H1 (cell line): ENCODE measurements around the gene RTN4. TPM values are rescaled to one million over a fixed set of nuclear protein-coding genes. Genes with fewer than 3 reads are reported as not detected.

Experiments
- CTCF ChIA-PET: fragments of 300-600 bp; sonication (Branson Sonifier 250); formaldehyde crosslinking; loops from one replicate; lab custom pipeline; 2021; ENCODE audit not compliant: partially characterized antibody; lab: Charles Lee
- POLR2A ChIA-PET: fragments of 300-600 bp; sonication (Branson Sonifier 250); formaldehyde crosslinking; loops from one replicate; lab custom pipeline; 2021; ENCODE audit warnings: inconsistent platforms; ENCODE audit not compliant: partially characterized antibody; lab: Charles Lee
- DNase-seq, 2 experiments: peaks; one replicate each; pipeline versions ENCODE4 v3.0.0 to v3.0.0-alpha.2; 2010 to 2022; ENCODE audit warnings: low spot score in 2 of 2, low read depth in 1 of 2, mixed read lengths in 1 of 2
- FAIRE-seq: peaks from 2 replicates; lab custom pipeline; 2011; peaks lifted over from hg19 to GRCh38; lab: Jason Lieb, UNC
- H2AFZ ChIP-seq: 2 replicates; pipeline ENCODE4 v1.8.1; 2012; ENCODE audit warnings: low read length, inconsistent platforms
- H2AK5ac ChIP-seq: 2 replicates; pipeline ENCODE4 v1.6.1; 2013; ENCODE audit warnings: low read depth, low read length
- H2BK120ac ChIP-seq: replicated peaks from 2 replicates; pipeline ENCODE3; 2013; ENCODE audit warnings: low read depth, low read length, inconsistent platforms
- H2BK12ac ChIP-seq: 2 replicates; pipeline ENCODE4 v1.6.1; 2013; ENCODE audit warnings: low read depth, low read length
- H2BK15ac ChIP-seq: 2 replicates; pipeline ENCODE4 v1.6.1; 2013; ENCODE audit warnings: low read length
- H2BK20ac ChIP-seq: 2 replicates; pipeline ENCODE4 v1.6.1; 2013; ENCODE audit warnings: low read length
- H2BK5ac ChIP-seq: 2 replicates; pipeline ENCODE4 v1.6.1; 2013; ENCODE audit warnings: low read depth, low read length
- H3K14ac ChIP-seq: 2 replicates; pipeline ENCODE4 v1.6.1; 2013; ENCODE audit warnings: inconsistent platforms; ENCODE audit not compliant: insufficient read length
- H3K18ac ChIP-seq: 2 replicates; pipeline ENCODE4 v1.6.1; 2013; ENCODE audit warnings: low read length; ENCODE audit errors: extremely low read depth
- H3K23ac ChIP-seq: 2 replicates; pipeline ENCODE4 v1.6.1; 2013; ENCODE audit warnings: inconsistent platforms; ENCODE audit not compliant: insufficient read length
- H3K23me2 ChIP-seq: 2 replicates; pipeline ENCODE4 v1.6.1; 2013; ENCODE audit warnings: low read depth, low read length
- H3K27ac ChIP-seq: 2 replicates; pipeline ENCODE4 v1.6.1; 2011; ENCODE audit warnings: low read depth, low read length, inconsistent platforms
- H3K27me3 ChIP-seq, 4 experiments: replicated peaks in 1 of 4; 1 replicate in 1 of 4; 2 replicates in 3 of 4; pipeline versions ENCODE4 v1.6.1 to v1.8.1; 2011 to 2013; ENCODE audit warnings: low read length in 3 of 4, mild to moderate bottlenecking in 3 of 4, inconsistent platforms in 2 of 4, mixed read lengths in 2 of 4, moderate library complexity in 1 of 4; ENCODE audit not compliant: control insufficient read depth in 3 of 4, insufficient read depth in 3 of 4; ENCODE audit errors: extremely low read depth in 1 of 4
- H3K36me3 ChIP-seq, 4 experiments: 2 replicates each; pipeline versions ENCODE4 v1.6.1 to v1.8.1; 2011 to 2013; ENCODE audit warnings: mild to moderate bottlenecking in 4 of 4, low read length in 3 of 4, moderate library complexity in 2 of 4, control low read depth in 1 of 4, inconsistent platforms in 1 of 4; ENCODE audit not compliant: insufficient read depth in 4 of 4, control insufficient read depth in 2 of 4
- H3K4ac ChIP-seq: replicated peaks from 2 replicates; pipeline ENCODE3; 2013; ENCODE audit warnings: low read length, low read depth, mixed read lengths, inconsistent platforms; ENCODE audit not compliant: insufficient read length
- H3K4me1 ChIP-seq, 4 experiments: replicated peaks in 1 of 4; 1 replicate in 1 of 4; 2 replicates in 3 of 4; pipeline versions ENCODE4 v1.6.1 to v1.8.1; 2011 to 2013; ENCODE audit warnings: low read length in 3 of 4, inconsistent platforms in 2 of 4, mixed read lengths in 1 of 4; ENCODE audit not compliant: insufficient read depth in 4 of 4, control insufficient read depth in 3 of 4
- H3K4me2 ChIP-seq, 2 experiments: 2 replicates each; pipeline versions ENCODE4 v1.6.1 to v1.8.1; 2011 to 2013; ENCODE audit warnings: low read depth in 2 of 2, low read length in 2 of 2, control low read depth in 1 of 2, inconsistent platforms in 1 of 2, mild to moderate bottlenecking in 1 of 2; ENCODE audit not compliant: insufficient read depth in 1 of 2
- H3K4me3 ChIP-seq, 4 experiments: fragments of 200-600, 300-600 bp in 1 of 4; sonication (generic), shearing (Covaris generic), sonication (Bioruptor Twin) in 1 of 4; 2 replicates each; pipeline versions ENCODE4 v1.5.1 to v1.8.1; 2011 to 2016; ENCODE audit warnings: low read length in 4 of 4, low read depth in 3 of 4, control low read depth in 2 of 4, inconsistent platforms in 2 of 4, mild to moderate bottlenecking in 2 of 4, mixed read lengths in 1 of 4, moderate library complexity in 1 of 4; ENCODE audit not compliant: insufficient read depth in 2 of 4; ENCODE audit errors: extremely low read depth in 1 of 4
- H3K56ac ChIP-seq: replicated peaks from 2 replicates; pipeline ENCODE3; 2013; ENCODE audit warnings: low read depth, mild to moderate bottlenecking, mixed read lengths, low read length, inconsistent platforms; ENCODE audit not compliant: insufficient read length
- H3K79me1 ChIP-seq: 2 replicates; pipeline ENCODE4 v1.6.1; 2013; ENCODE audit warnings: low read depth, low read length, control low read depth
- H3K79me2 ChIP-seq, 2 experiments: 2 replicates each; pipeline versions ENCODE4 v1.6.1 to v1.8.1; 2012 to 2013; ENCODE audit warnings: low read length in 2 of 2, mild to moderate bottlenecking in 2 of 2, inconsistent platforms in 1 of 2; ENCODE audit not compliant: insufficient read depth in 2 of 2, control insufficient read depth in 1 of 2
- H3K9ac ChIP-seq, 4 experiments: replicated peaks in 1 of 4; 1 replicate in 1 of 4; 2 replicates in 3 of 4; pipeline versions ENCODE4 v1.6.1 to v1.8.1; 2011 to 2013; ENCODE audit warnings: low read depth in 3 of 4, low read length in 3 of 4, control low read depth in 2 of 4, mild to moderate bottlenecking in 2 of 4, moderate library complexity in 2 of 4, inconsistent platforms in 1 of 4; ENCODE audit errors: extremely low read depth in 1 of 4
- H3K9me3 ChIP-seq, 2 experiments: 2 replicates each; pipeline versions ENCODE4 v1.6.1 to v1.8.1; 2012 to 2013; ENCODE audit warnings: mild to moderate bottlenecking in 2 of 2, moderate library complexity in 2 of 2, control low read depth in 1 of 2, inconsistent platforms in 1 of 2, low read depth in 1 of 2, low read length in 1 of 2, mixed read lengths in 1 of 2; ENCODE audit not compliant: insufficient read depth in 2 of 2
- H4K20me1 ChIP-seq, 2 experiments: replicated peaks in 1 of 2; 2 replicates each; pipeline versions ENCODE3 to v1.8.1; 2011 to 2013; ENCODE audit warnings: inconsistent platforms in 2 of 2, low read length in 2 of 2, mild to moderate bottlenecking in 1 of 2; ENCODE audit not compliant: insufficient read depth in 2 of 2, control insufficient read depth in 1 of 2
- H4K5ac ChIP-seq: 2 replicates; pipeline ENCODE4 v1.6.1; 2013; ENCODE audit warnings: low read length, low read depth, mixed read lengths, inconsistent platforms; ENCODE audit not compliant: insufficient read length
- H4K8ac ChIP-seq: 2 replicates; pipeline ENCODE4 v1.8.0; 2013; ENCODE audit warnings: mild to moderate bottlenecking, moderate library complexity, low read length, inconsistent platforms; ENCODE audit not compliant: insufficient read depth; ENCODE audit errors: extremely low read depth
- H4K91ac ChIP-seq: replicated peaks from 2 replicates; pipeline ENCODE3; 2013; ENCODE audit warnings: low read length, mixed read lengths, inconsistent platforms; ENCODE audit not compliant: insufficient read length
- ASH2L ChIP-seq: fragments of 200-600, 300-600 bp; sonication (generic); IDR thresholded peaks from one replicate; pipeline ENCODE4 v1.7.1; 2017; ENCODE audit warnings: low read length
- ATF2 ChIP-seq: IDR thresholded peaks from 2 replicates; pipeline ENCODE4 v1.6.1; 2012; ENCODE audit warnings: low read length, inconsistent platforms
- CREB1 ChIP-seq: IDR thresholded peaks from 2 replicates; pipeline ENCODE4 v1.6.1; 2012; ENCODE audit warnings: inconsistent platforms
- EZH2 ChIP-seq: fragments of 200-600 bp; sonication (generic); IDR thresholded peaks from 2 replicates; pipeline ENCODE4 v1.7.1; 2012; ENCODE audit warnings: low read depth, mild to moderate bottlenecking, moderate library complexity, low read length, inconsistent platforms; ENCODE audit not compliant: severe bottlenecking
- MAFK ChIP-seq: IDR thresholded peaks from 2 replicates; pipeline ENCODE4 v1.6.1; 2012; ENCODE audit warnings: low read depth, mild to moderate bottlenecking, improper control_type of control experiment, low read length
- MAX ChIP-seq: IDR thresholded peaks from 2 replicates; pipeline ENCODE4 v1.6.1; 2012; ENCODE audit warnings: inconsistent platforms
- POU5F1 ChIP-seq: IDR thresholded peaks from 2 replicates; pipeline ENCODE4 v1.6.1; 2011; ENCODE audit warnings: low read depth, mild to moderate bottlenecking, low read length, moderate library complexity
- RXRA ChIP-seq: IDR thresholded peaks from 2 replicates; pipeline ENCODE4 v1.6.1; 2011; ENCODE audit warnings: low read depth, mild to moderate bottlenecking, low read length, moderate library complexity; ENCODE audit not compliant: insufficient read depth
- SIX5 ChIP-seq: IDR thresholded peaks from 2 replicates; pipeline ENCODE4 v1.6.1; 2011; ENCODE audit warnings: mild to moderate bottlenecking, low read depth, low read length
- WGBS, 2 experiments: shearing (Covaris generic) in 1 of 2; methylation state at CpG; one replicate each; pipeline versions ENCODE4 v1.1.6 to v1.1.7; 2013 to 2015; ENCODE audit warnings: low lambda C conversion rate in 2 of 2, mixed read lengths in 2 of 2, inconsistent platforms in 1 of 2, low coverage in 1 of 2, missing lambda C conversion rate in 1 of 2; ENCODE audit not compliant: insufficient replicate concordance in 2 of 2, insufficient coverage in 1 of 2, insufficient read length in 1 of 2; ENCODE audit errors: extremely low coverage in 1 of 2, missing lambda C conversion rate in 1 of 2; 5-methylcytosine and 5-hydroxymethylcytosine counted together
- polyA plus RNA-seq, 7 experiments: library from polyadenylated mRNA; depleted of rRNA in 3 of 7; stranded (reverse) in 5 of 7; unstranded in 2 of 7; fragments of >200 nt in 5 of 7; fragments of 200-250 nt in 2 of 7; gene quantifications; 1 replicate in 5 of 7; 2 replicates in 1 of 7; 4 replicates in 1 of 7; pipeline versions ENCODE4 v1.2.1 to v1.2.3, GENCODE V29; 2011 to 2013; ENCODE audit warnings: missing spikeins in 2 of 7, mixed read lengths in 2 of 7
- total RNA-seq: library from RNA; stranded (reverse); fragmentation: NEBNext Ultra II Directional; extraction: Animal tissue kit (Norgen Biotek cat#: 25700); gene quantifications from 2 replicates; pipeline ENCODE4 v1.2.1, GENCODE V29; 2021

RTN4 gene
- total and polyA plus RNA-seq, 2 of the 8 experiments (the other 6 are each of a cell fraction or from before 2014, with no cell fraction given), result 179 to 242 TPM

GRCh38 chr2:54967269-54967668 lies 83.0 kb downstream of the RTN4 start:
- Histone ChIP-seq H3K4me2 (no peak overlapping the region; a peak in 1 of 4 replicates), H3K9me3 (no peaks in the 10 kb centered on the region), H3K79me1 (no peaks in the 10 kb centered on the region; the same call in 1 of the 2 replicates), H3K4ac (no peak overlapping the region), H3K23ac (no peak overlapping the region), H2AFZ (no peak overlapping the region), H3K4me3 (no peak overlapping the region), H4K20me1 (no peaks in the 10 kb centered on the region), H3K4me1 (peaks cover 0 to 3% (median 1%) of the 10 kb centered on the region in 4 experiments; a peak in 2 of 7 replicates), H2BK12ac (no peak overlapping the region), H3K36me3 (peaks cover 0 to 18% (median 7%) of the 10 kb centered on the region in 4 experiments; a peak in 3 of 8 replicates), H3K79me2 (no peaks in the 10 kb centered on the region), H4K8ac (no peak overlapping the region), H2BK5ac (no peak overlapping the region), H2BK15ac (no peak overlapping the region)
- POLR2A ChIA-PET, result interaction anchor here (1.6 to 1.7 kb wide), 2 partner anchors 8 to 10 kb away, joined by 3 to 5 read pairs; no protein-coding TSS in a partner anchor
- FAIRE-seq (no peak), DNase-seq (no peak)
- TF ChIP-seq MAX (no peak), MAFK (no peak), ASH2L (no peak), SIX5 (no peak), ATF2 (no peak), RXRA (no peak), CREB1 (no peak), POU5F1 (no peak), EZH2 (no peak)
- TF ChIP-seq, all 59 proteins: peak for 0
- H2AK5ac ChIP-seq, result no peak overlapping the region
- H3K18ac ChIP-seq, result no peak overlapping the region
- H3K14ac ChIP-seq, result no peak overlapping the region
- H3K27ac ChIP-seq, result no peak overlapping the region
- no peak overlapping the region for H4K5ac ChIP-seq
- no peak overlapping the region for H3K9ac ChIP-seq
- H2BK120ac ChIP-seq, result no peak overlapping the region
- no peaks in the 10 kb centered on the region for H3K27me3 ChIP-seq
- CTCF ChIA-PET, result interaction anchor here (0.5 to 1.1 kb wide), 3 partner anchors 12 to 201 kb away, joined by 3 to 4 read pairs (median 3); no protein-coding TSS in a partner anchor
- no peak overlapping the region for H2BK20ac ChIP-seq
- no peak overlapping the region for H3K56ac ChIP-seq
- 59% methylated on average over 4 of the region's 4 CpGs; no CpG with 5 or more reads in 1 of the 2 experiments for WGBS, 2 experiments
- H4K91ac ChIP-seq, result no peak overlapping the region
- no peaks in the 10 kb centered on the region for H3K23me2 ChIP-seq
